Thoracic aorta (tissue), 2 donors: Measurements from ENCODE around the gene IFT57. TPM values are rescaled to one million over a fixed set of nuclear protein-coding genes. Genes with fewer than 3 reads are reported as not detected.

Experiments used
- ATAC-seq: fragments of 150-250 bp; one replicate; pipeline ENCODE4 v1.8.0; 2017; ENCODE audit warnings: low read depth; ENCODE audit not compliant: insufficient number of reproducible peaks, low FRiP score
- DNase-seq: peaks from one replicate; pipeline ENCODE4 v3.0.0-alpha.2; 2020; ENCODE audit warnings: low spot score
- H3K27ac ChIP-seq, 2 donors: fragments of 200-600 bp; sonication (generic); 1 replicate in 1 of 2; 2 replicates in 1 of 2; pipeline ENCODE4 v1.5.1; 2016; ENCODE audit warnings: mild to moderate bottlenecking in 2 of 2, moderate library complexity in 2 of 2
- H3K27me3 ChIP-seq: fragments of 200-600 bp; sonication (generic); replicated peaks from 2 replicates; pipeline ENCODE4 v1.6.0; 2016; ENCODE audit warnings: mild to moderate bottlenecking; ENCODE audit not compliant: insufficient read depth
- H3K36me3 ChIP-seq: fragments of 200-600 bp; sonication (generic); one replicate; pipeline ENCODE4 v1.5.1; 2016
- H3K4me1 ChIP-seq, 2 donors: fragments of 200-600 bp; sonication (generic); 1 replicate in 1 of 2; 2 replicates in 1 of 2; pipeline versions ENCODE4 v1.5.1 to v1.6.0; 2016; ENCODE audit warnings: low read depth in 2 of 2, mild to moderate bottlenecking in 1 of 2; ENCODE audit not compliant: control insufficient read depth in 1 of 2
- H3K4me3 ChIP-seq: fragments of 200-600 bp; sonication (generic); 2 replicates; pipeline ENCODE4 v1.5.1; 2016; ENCODE audit warnings: mild to moderate bottlenecking
- H3K9me3 ChIP-seq: fragments of 200-600 bp; sonication (generic); 2 replicates; pipeline ENCODE4 v1.5.1; 2016
- CTCF ChIP-seq: fragments of 200-600 bp; sonication (generic); IDR thresholded peaks from one replicate; pipeline ENCODE4 v1.5.1; 2019; ENCODE audit warnings: antibody characterized with exemption
- total RNA-seq, 2 donors: library from RNA; depleted of rRNA; stranded (reverse); fragments of >200 nt; gene quantifications; one replicate each; pipeline versions ENCODE4 v1.1.0 to v1.2.3, GENCODE V29; 2016

Gene IFT57
- total RNA-seq, 2 donors from 2014 or later: 35.7 to 41.1 TPM

GRCh38 chr3:108251265-108251664 is 29.0 kb upstream of the IFT57 start:
- DNase-seq (no peak), ATAC-seq (no peak)
- no peak overlapping the region for H3K27ac ChIP-seq
- H3K4me1 ChIP-seq: no peaks in the 10 kb centered on the region
- no peaks in the 10 kb centered on the region for H3K27me3 ChIP-seq
- no peak for TF ChIP-seq CTCF
- H3K9me3 ChIP-seq: no peaks in the 10 kb centered on the region
- H3K4me3 ChIP-seq: no peak overlapping the region
- no peaks in the 10 kb centered on the region for H3K36me3 ChIP-seq

- no peaks in the 10 kb centered on the region for H3K4me1 ChIP-seq
- TF ChIP-seq CTCF: no peak
- H3K4me3 ChIP-seq: no peak overlapping the region
- no peaks in the 10 kb centered on the region for H3K36me3 ChIP-seq
- ATAC-seq: no peak
- H3K27me3 ChIP-seq: no peaks in the 10 kb centered on the region
- H3K27ac ChIP-seq: no peak overlapping the region
- H3K9me3 ChIP-seq: no peaks in the 10 kb centered on the region
- DNase-seq: no peak
Observed at GRCh38 chr3:108250626-108251025, 28.4 kb upstream of the IFT57 start.

GRCh38 chr3:108243243-108243642 is 21.0 kb upstream of the IFT57 start:
- Histone ChIP-seq H3K36me3 (no peaks in the 10 kb centered on the region), H3K27ac (no peak overlapping the region), H3K4me3 (no peak overlapping the region), H3K9me3 (no peaks in the 10 kb centered on the region), H3K4me1 (no peaks in the 10 kb centered on the region), H3K27me3 (no peaks in the 10 kb centered on the region)
- ATAC-seq (no peak), DNase-seq (no peak)
- TF ChIP-seq CTCF: no peak

GRCh38 chr3:108242776-108243175 is 20.6 kb upstream of the IFT57 start:
- TF ChIP-seq CTCF: no peak
- Histone ChIP-seq H3K4me3 (no peak overlapping the region), H3K4me1 (no peaks in the 10 kb centered on the region), H3K27me3 (no peaks in the 10 kb centered on the region), H3K36me3 (no peaks in the 10 kb centered on the region), H3K27ac (no peak overlapping the region), H3K9me3 (no peaks in the 10 kb centered on the region)
- ATAC-seq (no peak), DNase-seq (no peak)

GRCh38 chr3:108241721-108242120 is 19.5 kb upstream of the IFT57 start:
- DNase-seq (no peak), ATAC-seq (no peak)
- Histone ChIP-seq H3K4me1 (no peaks in the 10 kb centered on the region), H3K36me3 (no peaks in the 10 kb centered on the region), H3K27ac (no peak overlapping the region), H3K9me3 (no peaks in the 10 kb centered on the region), H3K4me3 (no peak overlapping the region), H3K27me3 (no peaks in the 10 kb centered on the region)
- no peak for TF ChIP-seq CTCF
